RWPE2 (cell line): Measurements from ENCODE around the gene DYNC1I2.

Experiments
- ATAC-seq: fragments of 200-7000 bp; cut with Tn5 transposase; 3 replicates; pipeline ENCODE4 v1.9.1; 2021; ENCODE audit warnings: low read depth
- DNase-seq: peaks from one replicate; pipeline ENCODE4 v3.0.0-alpha.2; 2020; ENCODE audit warnings: low spot score
- H3K27ac ChIP-seq: fragments of 450-650 bp; 2 replicates; pipeline ENCODE4 v1.5.1; 2017; ENCODE audit warnings: mild to moderate bottlenecking; ENCODE audit not compliant: poor library complexity, severe bottlenecking
- H3K27me3 ChIP-seq: fragments of 250-450 bp; sonication (Bioruptor Pico); 2 replicates; pipeline ENCODE4 v1.5.1; 2021; ENCODE audit warnings: mild to moderate bottlenecking, moderate library complexity; ENCODE audit not compliant: insufficient read depth, poor library complexity, severe bottlenecking
- H3K36me3 ChIP-seq: fragments of 250-450 bp; sonication (Bioruptor Pico); 2 replicates; pipeline ENCODE4 v1.5.1; 2020; ENCODE audit warnings: low read depth, mild to moderate bottlenecking, moderate library complexity
- H3K4me1 ChIP-seq: fragments of 250-450 bp; sonication (Bioruptor Pico); 2 replicates; pipeline ENCODE4 v1.5.1; 2021; ENCODE audit warnings: mild to moderate bottlenecking, moderate library complexity; ENCODE audit not compliant: insufficient read depth, poor library complexity, severe bottlenecking
- H3K4me3 ChIP-seq: fragments of 250-450 bp; sonication (Bioruptor Pico); 2 replicates; pipeline ENCODE4 v1.5.1; 2021; ENCODE audit warnings: mild to moderate bottlenecking, moderate library complexity; ENCODE audit not compliant: severe bottlenecking
- H3K9me3 ChIP-seq: fragments of 250-450 bp; sonication (Bioruptor Pico); 2 replicates; pipeline ENCODE4 v1.5.1; 2021; ENCODE audit warnings: mild to moderate bottlenecking, moderate library complexity; ENCODE audit not compliant: severe bottlenecking
- CTCF ChIP-seq: fragments of 450-650 bp; IDR thresholded peaks from one replicate; pipeline ENCODE4 v1.5.1; 2017; ENCODE audit warnings: mild to moderate bottlenecking, moderate library complexity; ENCODE audit not compliant: poor library complexity, severe bottlenecking

The DYNC1I2 gene

DNA sequence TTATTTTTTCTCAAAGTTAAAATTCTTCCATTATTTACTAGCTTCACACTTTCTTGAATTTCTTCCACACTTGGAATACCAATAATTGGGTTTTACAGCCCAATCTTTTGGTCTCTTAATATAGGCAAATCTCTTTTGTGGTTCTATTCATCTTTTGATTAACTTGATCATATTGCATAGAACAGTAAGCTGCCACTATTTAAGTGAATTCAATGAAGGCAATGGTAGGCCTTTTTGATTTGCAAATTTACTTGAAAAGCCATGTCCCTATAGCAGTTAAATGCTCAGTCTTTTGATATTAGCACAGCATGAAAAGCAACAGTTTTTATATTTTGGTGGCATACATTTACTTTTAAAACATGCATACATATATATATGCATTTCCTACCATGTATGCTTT, 20.2 kb upstream of the DYNC1I2 start:
- Histone ChIP-seq H3K27me3 (no peaks in the 10 kb centered on the region), H3K9me3 (no peaks in the 10 kb centered on the region), H3K36me3 (no peaks in the 10 kb centered on the region), H3K4me1 (no peaks in the 10 kb centered on the region), H3K4me3 (no peak overlapping the region), H3K27ac (no peak overlapping the region)
- ATAC-seq (no peak), DNase-seq (no peak)
- no peak for TF ChIP-seq CTCF

DNA sequence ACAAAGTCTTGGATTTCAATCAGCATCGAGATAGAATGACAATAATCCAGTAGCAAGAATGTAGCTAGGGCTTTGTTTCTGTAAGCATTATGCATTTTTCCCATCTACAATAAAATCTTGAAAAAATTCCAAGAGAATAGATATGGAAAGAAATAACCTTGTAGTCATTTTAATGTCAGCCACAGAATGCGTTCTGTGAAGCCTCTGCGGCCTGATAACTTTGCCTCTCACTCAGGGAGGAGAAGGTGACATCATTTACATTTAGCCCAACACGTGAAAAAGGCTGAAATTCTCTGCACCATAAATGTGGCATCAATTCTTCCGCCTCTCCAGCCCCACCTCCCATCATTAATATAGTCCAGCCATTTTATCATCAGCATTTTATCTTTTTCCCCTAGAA, 19.1 kb upstream of the DYNC1I2 start:
- H3K36me3 ChIP-seq: no peaks in the 10 kb centered on the region
- H3K4me3 ChIP-seq: no peak overlapping the region
- no peak overlapping the region for H3K27ac ChIP-seq
- DNase-seq: no peak
- no peak for ATAC-seq
- no peak for TF ChIP-seq CTCF
- no peaks in the 10 kb centered on the region for H3K4me1 ChIP-seq
- no peaks in the 10 kb centered on the region for H3K27me3 ChIP-seq
- H3K9me3 ChIP-seq: no peaks in the 10 kb centered on the region

DNA sequence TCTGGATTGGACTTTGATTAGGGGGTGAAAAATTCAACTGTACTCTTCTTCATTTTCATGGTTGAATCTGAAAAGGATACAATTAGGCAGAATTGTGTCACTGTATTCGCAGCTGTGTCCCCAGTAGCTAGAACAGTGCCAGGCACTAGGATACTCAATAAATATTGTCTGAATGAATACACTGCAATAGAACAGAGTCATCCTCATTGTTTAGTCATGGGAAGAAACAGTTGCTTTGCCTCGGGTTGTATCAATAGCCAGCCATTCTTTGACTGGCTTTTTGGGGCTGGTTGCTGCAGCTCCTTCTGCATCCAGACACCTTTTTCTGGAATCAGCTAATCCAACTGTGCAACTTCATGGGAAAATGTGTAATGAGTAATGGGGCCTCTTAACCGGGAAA, 18.1 kb upstream of the DYNC1I2 start:
- no peak for DNase-seq
- H3K4me3 ChIP-seq: no peak overlapping the region
- H3K36me3 ChIP-seq: no peaks in the 10 kb centered on the region
- no peak for TF ChIP-seq CTCF
- ATAC-seq: no peak
- no peaks in the 10 kb centered on the region for H3K9me3 ChIP-seq
- no peak overlapping the region for H3K27ac ChIP-seq
- no peaks in the 10 kb centered on the region for H3K4me1 ChIP-seq
- no peaks in the 10 kb centered on the region for H3K27me3 ChIP-seq

- DNase-seq: no peak
- TF ChIP-seq CTCF: no peak
- no peak for ATAC-seq
Observed at GRCh38 chr2:171670655-171671054, 16.6 kb upstream of the DYNC1I2 start.

DNA sequence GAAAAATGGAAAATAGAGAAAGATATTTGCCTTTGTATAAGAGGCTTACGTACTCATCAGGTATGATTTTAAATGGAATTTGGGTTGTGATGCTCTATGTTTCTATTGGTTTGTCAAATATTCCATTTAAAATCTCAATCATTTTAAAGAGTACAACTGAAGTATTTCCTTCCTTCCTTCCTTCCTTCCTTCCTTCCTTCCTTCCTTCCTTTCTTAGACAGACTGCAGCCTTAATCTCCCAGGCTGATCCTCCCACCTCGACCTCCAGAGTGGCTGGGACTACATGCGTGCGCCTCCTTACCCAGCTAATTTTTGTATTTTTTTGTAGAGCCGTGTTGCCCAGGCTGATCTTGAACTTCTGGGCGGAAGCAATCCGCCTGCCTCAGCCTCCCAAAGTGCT, 15.4 kb upstream of the DYNC1I2 start:
- no peak for TF ChIP-seq CTCF
- H3K27ac ChIP-seq: no peak overlapping the region

More at GRCh38 chr2:171670655-171671054, 16.6 kb upstream of the DYNC1I2 start:
- Histone ChIP-seq H3K27ac (no peak overlapping the region), H3K9me3 (no peaks in the 10 kb centered on the region), H3K4me3 (no peak overlapping the region), H3K36me3 (no peaks in the 10 kb centered on the region), H3K4me1 (no peaks in the 10 kb centered on the region), H3K27me3 (no peaks in the 10 kb centered on the region)

More for the DNA sequence above, 15.4 kb upstream of the DYNC1I2 start:
- Histone ChIP-seq H3K9me3 (no peaks in the 10 kb centered on the region), H3K4me3 (no peak overlapping the region), H3K36me3 (no peaks in the 10 kb centered on the region), H3K4me1 (no peaks in the 10 kb centered on the region), H3K27me3 (no peaks in the 10 kb centered on the region)
- DNase-seq (no peak), ATAC-seq (no peak)
